ENCODE measurements around the gene CETP.
"Not testable (repeated sequence)": the region's sequence is repeated elsewhere in the genome, so short reads cannot be mapped to it uniquely, and the experiment has no call there.

The CETP gene

DNA sequence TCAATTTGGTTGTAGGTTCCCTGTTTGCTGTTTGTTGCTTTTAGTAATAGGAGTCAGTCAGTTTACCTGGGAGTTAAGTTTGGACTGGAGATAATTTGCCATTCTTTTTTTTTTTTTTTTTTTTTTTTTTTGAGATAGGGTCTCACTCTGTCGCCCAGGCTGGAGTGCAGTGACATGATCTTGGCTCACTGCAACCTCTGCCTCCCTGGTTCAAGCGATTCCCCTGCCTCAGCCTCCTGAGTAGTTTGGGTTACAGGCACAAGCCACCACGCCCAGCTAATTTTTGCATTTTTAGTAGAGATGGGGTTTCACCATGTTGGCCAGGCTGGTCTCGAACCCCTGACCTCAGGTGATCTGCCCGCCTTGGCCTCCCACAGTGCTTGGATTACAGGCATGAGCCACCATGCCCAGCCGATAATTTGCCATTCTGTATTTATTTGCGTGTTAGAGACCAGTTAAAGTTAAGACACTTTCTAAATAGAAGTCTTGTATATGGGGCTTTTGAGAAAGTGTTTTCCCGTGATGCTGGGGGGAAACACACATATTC is 27.1 kb upstream of the CETP start:
- not testable (repeated sequence) for DNase-seq

DNA sequence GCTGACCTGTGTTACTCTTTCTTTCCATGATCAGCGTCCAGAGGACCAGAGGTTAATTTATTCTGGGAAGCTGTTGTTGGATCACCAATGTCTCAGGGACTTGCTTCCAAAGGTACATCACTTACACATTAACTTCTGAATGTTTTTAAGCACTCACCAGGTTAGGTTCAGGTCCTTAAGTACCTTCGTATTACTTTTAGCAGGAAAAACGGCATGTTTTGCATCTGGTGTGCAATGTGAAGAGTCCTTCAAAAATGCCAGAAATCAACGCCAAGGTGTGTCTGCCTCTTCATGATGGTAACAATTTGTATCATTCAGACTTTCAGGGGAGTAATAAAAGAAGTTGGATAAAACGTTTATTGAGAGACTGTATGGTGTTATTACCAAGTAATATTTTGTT is 26.5 kb upstream of the CETP start:
- DNase-seq, result no peak

DNA sequence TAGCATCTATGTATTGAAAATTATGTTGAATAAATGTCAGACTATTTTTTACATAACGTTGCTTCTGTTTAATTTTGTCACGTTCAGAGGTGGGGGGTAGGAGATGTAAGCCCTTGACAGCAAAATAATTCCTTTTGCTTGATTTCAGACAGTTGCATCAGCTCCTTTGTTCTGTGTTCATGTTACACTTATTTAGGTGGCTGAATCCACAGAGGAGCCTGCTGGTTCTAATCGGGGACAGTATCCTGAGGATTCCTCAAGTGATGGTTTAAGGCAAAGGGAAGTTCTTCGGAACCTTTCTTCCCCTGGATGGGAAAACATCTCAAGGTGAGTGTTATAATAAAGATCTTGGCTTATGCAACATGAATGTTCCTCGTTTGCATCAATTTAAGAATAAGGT is 25.3 kb upstream of the CETP start:
- DNase-seq, result no peak

- peak in 1 of 5 experiments; percentile 30 for DNase-seq
These were observed 24.8 kb upstream of the CETP start for GRCh38 chr16:56936950-56937349.

- peak in 4 of 5 experiments; percentile 20 to 97 (median 41) for DNase-seq
These were observed 22.9 kb upstream of the CETP start for GRCh38 chr16:56938664-56939513.

DNA sequence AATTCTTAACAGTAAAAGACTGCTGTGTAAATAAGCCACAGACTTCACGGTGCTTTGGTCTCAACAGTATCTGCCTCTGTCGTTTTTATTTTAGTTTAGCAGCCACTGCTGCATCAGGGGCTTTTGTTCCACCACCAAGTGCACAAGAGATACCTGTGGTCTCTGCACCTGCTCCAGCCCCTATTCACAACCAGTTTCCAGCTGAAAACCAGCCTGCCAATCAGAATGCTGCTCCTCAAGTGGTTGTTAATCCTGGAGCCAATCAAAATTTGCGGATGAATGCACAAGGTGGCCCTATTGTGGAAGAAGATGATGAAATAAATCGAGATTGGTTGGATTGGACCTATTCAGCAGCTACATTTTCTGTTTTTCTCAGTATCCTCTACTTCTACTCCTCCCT is 21.9 kb upstream of the CETP start:
- DNase-seq, result peak in 1 of 5 experiments; percentile 75

DNA sequence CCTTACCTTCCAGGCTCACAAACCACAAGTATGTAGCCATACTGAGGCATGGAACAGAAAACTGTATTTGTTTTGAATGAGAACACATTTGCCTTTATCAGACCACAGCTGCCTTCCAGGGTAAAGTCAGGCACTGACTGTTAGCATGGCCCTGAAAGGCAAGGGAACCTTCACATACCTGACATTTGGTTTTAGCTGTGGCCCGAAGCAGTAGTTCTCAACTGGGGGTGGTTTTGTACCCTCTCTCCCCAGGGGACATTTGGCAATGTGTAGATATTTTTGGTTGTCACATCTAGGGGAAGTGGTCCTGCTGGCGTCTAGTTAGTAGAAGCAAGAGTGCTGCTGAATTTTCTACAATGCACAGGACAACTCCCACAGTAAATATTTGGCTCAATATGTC is 20.7 kb upstream of the CETP start:
- peak in 1 of 5 experiments; percentile 57 for DNase-seq

- DNase-seq, result no peak
These were observed 19.9 kb upstream of the CETP start for GRCh38 chr16:56941856-56942331.

DNA sequence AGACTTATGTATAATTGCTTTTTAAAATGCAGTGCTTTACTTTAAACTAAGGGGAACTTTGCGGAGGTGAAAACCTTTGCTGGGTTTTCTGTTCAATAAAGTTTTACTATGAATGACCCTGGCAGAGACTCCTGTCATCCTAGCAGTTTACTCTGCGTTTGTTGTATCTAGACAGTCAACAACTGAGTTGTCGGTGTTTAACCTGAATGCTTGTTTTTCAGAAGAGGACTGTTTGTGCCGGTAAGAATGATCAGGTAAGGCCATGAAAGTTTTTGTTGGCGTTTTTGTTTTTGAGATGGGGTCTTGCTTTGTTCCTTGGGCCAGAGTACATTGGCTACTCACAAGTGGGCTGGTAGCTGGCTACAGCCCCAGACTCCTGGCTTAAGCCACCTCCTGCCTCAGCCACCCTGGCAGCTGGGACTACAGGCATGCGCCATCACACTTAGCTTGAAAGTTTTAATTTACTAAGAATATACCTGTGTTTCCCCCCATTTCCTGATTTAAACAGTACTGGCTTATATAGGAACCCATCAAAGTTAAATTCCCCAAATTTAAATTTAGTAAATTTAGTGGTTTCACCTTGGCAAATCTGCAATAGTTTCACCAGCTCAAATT is 17.9 kb upstream of the CETP start:
- no peak for DNase-seq

- peak in 1 of 5 experiments; percentile 87 for DNase-seq
These were observed 16.6 kb upstream of the CETP start for GRCh38 chr16:56944954-56945839.

DNA sequence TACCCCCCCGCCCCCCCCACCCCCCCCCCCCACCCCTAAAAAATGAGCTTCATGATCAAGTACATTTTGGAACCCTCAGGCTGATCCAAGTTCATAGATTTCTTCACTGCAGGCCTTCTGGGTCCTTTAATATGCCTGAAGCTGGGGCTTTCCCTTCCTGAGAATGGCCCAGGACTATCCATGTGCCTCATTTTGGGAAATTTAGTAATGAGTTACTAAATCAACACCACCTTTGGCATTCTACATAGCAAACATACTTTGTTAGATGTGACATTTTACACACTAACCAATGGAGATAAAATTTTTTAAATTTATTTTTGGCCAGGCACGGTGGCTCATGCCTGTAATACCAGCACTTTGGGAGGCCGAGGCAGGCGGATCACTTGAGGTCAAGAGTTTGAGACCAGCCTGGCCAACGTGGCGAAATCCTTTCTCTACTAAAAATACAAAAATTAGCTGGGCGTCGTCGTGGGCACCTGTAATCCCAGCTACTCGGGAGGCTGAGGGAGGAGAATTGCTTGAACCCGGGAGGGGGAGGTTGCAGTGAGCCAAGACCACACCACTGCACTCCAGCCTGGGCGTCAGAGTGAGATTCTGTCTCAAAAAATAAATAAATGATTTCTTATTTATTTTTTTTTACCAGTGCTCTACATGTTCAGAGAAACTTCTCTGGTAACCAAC is 15.8 kb upstream of the CETP start:
- DNase-seq, result no peak

DNA sequence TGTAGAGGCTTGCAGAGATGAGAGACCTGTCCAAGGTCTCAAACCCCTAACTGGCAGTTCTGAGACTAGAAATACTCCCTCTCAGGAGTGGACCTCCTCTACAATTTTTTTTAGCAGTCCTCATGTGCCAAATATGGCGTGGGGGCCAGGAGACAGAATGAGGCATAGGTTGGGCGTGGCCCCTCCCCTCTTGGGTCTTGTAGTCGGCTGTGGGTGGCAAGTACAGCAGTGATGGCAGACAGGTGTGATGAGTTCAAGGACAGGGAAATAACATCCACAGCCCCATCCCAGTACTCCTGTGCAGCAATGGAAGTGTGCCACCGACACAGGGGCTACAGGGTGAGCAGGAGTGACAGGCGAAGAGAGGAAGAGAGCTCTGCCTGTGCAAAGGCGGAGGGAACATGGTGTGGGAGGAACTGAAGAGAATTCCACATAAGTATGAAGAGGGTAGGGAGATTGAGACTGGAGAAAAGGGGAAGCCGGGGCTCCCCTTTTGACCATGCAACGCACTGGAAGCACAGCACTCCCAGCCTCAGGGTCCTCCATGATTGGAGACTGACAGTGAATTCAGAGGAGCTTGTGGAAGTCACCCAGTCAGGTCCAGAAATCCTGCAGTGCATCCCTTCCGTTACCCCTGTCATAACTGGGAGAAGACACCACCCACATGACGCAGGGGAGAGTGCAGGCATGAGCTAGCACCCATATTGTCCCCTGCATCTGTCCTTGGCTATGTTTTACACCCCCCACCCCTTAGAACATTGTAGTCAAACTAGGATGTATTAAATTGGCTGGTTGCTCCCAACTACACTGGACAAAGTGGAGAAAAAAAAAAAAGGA is 14.8 kb upstream of the CETP start:
- peak in 1 of 5 experiments; percentile 44 for DNase-seq

- no peak for DNase-seq
These were observed 14.2 kb upstream of the CETP start for GRCh38 chr16:56947604-56947995.

- DNase-seq, result no peak
These were observed 13.5 kb upstream of the CETP start for GRCh38 chr16:56948234-56948633.

GRCh38 chr16:56950051-56950450 is 11.7 kb upstream of the CETP start:
- no peak for DNase-seq

DNA sequence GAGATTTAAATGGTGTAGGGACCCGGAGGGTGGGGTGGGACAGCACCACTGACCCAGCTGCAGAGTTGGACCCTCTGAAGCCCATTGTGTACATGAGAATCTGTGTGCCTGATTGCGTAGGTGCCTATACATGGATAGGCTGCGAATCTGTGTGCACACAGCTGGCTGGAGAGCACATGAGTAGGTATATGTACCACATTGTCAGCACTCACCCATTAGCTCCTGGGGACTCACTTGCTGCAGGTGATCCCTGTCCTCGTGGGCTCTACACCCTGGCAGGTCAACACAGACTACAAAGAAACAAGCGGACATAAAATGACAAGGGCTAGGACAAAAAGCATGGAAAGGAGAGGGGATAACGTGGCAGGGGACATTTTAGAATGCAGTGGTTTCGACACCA is 11.3 kb upstream of the CETP start:
- no peak for DNase-seq

DNA sequence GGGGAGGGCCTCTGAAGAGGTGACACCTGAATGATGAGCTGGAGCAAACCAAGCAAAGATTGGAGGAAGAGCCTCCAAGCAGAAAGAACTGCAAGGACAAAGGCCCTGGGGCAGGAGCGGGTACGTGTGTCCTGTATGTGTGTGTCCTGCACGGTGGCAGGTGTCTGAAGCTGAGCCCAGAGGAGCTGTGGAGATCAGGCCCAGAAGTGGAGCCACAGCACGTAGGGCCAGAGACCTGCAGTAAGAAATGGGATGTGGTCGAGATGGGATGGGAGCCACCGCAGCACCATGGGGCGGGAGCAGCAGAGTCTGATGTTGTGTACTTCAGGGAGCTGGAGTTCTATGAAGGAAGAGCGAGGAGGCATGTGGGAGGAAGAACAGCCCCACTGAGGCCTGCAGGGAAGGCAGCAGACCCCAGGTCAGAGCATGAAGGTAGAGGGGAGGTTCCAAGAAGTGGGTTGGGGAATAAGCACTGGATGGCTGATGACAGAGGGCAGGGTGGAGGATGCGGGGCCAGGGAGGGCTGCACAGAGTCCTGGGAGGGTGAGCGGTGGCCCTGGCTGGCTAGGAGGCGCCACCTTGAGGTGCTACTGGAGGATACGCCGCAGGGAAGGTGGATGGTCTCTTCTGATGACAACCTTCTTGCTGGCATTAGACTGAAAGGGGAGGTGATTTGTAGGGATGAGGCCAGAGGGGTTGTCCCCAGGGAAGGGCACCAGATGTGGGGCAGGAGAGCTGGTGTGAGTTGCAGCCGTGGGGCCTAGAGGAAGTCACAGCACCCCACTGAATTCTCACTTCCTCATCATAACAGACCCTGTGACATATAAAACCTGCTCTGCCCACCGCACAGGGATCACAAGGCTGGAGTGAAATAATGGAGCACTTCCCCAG is 10.6 kb upstream of the CETP start:
- peak in 4 of 5 experiments; percentile 23 to 84 (median 32) for DNase-seq

GRCh38 chr16:56953006-56953405 is 8.7 kb upstream of the CETP start:
- no peak for DNase-seq

DNA sequence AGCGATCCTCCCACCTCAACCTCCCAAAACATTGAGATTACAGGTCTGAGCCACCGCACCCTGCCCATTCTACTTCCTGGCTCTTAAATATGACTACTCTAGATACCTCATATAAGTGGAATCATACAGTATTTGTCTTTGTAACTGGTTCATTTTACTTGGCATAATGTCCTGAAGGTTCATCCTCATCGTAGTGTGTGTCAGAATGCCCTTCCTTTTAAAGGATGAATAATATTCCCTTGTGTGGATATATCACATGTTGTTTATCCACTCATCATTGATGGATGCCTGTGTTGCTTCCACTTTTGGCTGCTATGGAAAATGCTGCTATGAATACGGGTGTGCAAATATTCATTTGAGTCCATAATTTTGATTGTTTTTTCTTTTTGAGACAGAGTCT is 5.7 kb upstream of the CETP start:
- no peak for DNase-seq

GRCh38 chr16:56956756-56957155 is 5.0 kb upstream of the CETP start:
- peak in 1 of 5 experiments; percentile 19 for DNase-seq
